ENCODE results near the gene TBC1D1.

Gene TBC1D1

GRCh38 chr4:38080061-38080974 lies 189.4 kb downstream of the TBC1D1 start:
- no peak overlapping the region for H3K4me3 ChIP-seq (ENCODE audit: low read depth, low read length)
- no peak for DNase-seq (ENCODE audit: low read depth)
- no peak for TF ChIP-seq CTCF (IDR thresholded peaks at IDR 0.05; ENCODE audit: low read depth, low read length, missing control alignments)
- in situ Hi-C loops (cut with HindIII; ENCODE audit: low sequenced_read_pairs), result loop anchor here (5.0 to 25.0 kb wide), 2 partner anchors 82 to 232 kb away; no protein-coding TSS in a partner anchor

GRCh38 chr4:38082021-38082420 lies 191.1 kb downstream of the TBC1D1 start:
- no peak for DNase-seq (ENCODE audit: low read depth)
- no peak overlapping the region for H3K4me3 ChIP-seq (ENCODE audit: low read depth, low read length)
- in situ Hi-C loops (cut with HindIII; ENCODE audit: low sequenced_read_pairs), result loop anchor here (5.0 to 25.0 kb wide), 2 partner anchors 80 to 230 kb away; no protein-coding TSS in a partner anchor
- no peak for TF ChIP-seq CTCF (IDR thresholded peaks at IDR 0.05; ENCODE audit: low read depth, low read length, missing control alignments)

- in situ Hi-C loops (cut with HindIII; ENCODE audit: low sequenced_read_pairs), result loop anchor here (5.0 to 25.0 kb wide), 2 partner anchors 80 to 230 kb away; no protein-coding TSS in a partner anchor
- no peak overlapping the region for H3K4me3 ChIP-seq (ENCODE audit: low read depth, low read length)
- no peak for TF ChIP-seq CTCF (IDR thresholded peaks at IDR 0.05; ENCODE audit: low read depth, low read length, missing control alignments)
- DNase-seq (ENCODE audit: low read depth), result no peak
Measured at GRCh38 chr4:38082424-38083385, 191.8 kb downstream of the TBC1D1 start.

GRCh38 chr4:38084877-38085711 lies 194.2 kb downstream of the TBC1D1 start:
- no peak overlapping the region for H3K4me3 ChIP-seq (ENCODE audit: low read depth, low read length)
- in situ Hi-C loops (cut with HindIII; ENCODE audit: low sequenced_read_pairs), result loop anchor here (5.0 to 25.0 kb wide), 3 partner anchors 77 to 647 kb away; no protein-coding TSS in a partner anchor

GRCh38 chr4:38085751-38086150 lies 194.9 kb downstream of the TBC1D1 start:
- H3K4me3 ChIP-seq (ENCODE audit: low read depth, low read length), result no peak overlapping the region
- in situ Hi-C loops (cut with HindIII; ENCODE audit: low sequenced_read_pairs), result loop anchor here (5.0 to 25.0 kb wide), 2 partner anchors 227 to 647 kb away; no protein-coding TSS in a partner anchor
- no peak for DNase-seq (ENCODE audit: low read depth)
- TF ChIP-seq CTCF (IDR thresholded peaks at IDR 0.05; ENCODE audit: low read depth, low read length, missing control alignments), result no peak

More at GRCh38 chr4:38084877-38085711, 194.2 kb downstream of the TBC1D1 start:
- no peak for TF ChIP-seq CTCF (IDR thresholded peaks at IDR 0.05; ENCODE audit: low read depth, low read length, missing control alignments)
- no peak for DNase-seq (ENCODE audit: low read depth)

All from astrocyte of the cerebellum (primary cell).